DOHH2 (cell line): ENCODE measurements around the gene RPL9.

Source experiments
- H3F3A ChIP-seq: fragments of 200-600 bp; sonication (generic), shearing (Covaris generic); 2 replicates; pipeline ENCODE4 v1.6.0; 2016; ENCODE audit warnings: antibody characterized with exemption, mild to moderate bottlenecking; ENCODE audit not compliant: control insufficient read depth, insufficient read depth
- H3K27ac ChIP-seq: fragments of 200-600 bp; sonication (generic); 2 replicates; pipeline ENCODE4 v1.5.1; 2014; ENCODE audit warnings: low read depth, mild to moderate bottlenecking, low read length, moderate library complexity
- H3K27me3 ChIP-seq: fragments of 200-600 bp; sonication (generic); 2 replicates; pipeline ENCODE4 v1.6.1; 2014; ENCODE audit warnings: mild to moderate bottlenecking, low read length, mixed read lengths; ENCODE audit not compliant: control insufficient read depth
- H3K36me3 ChIP-seq: fragments of 200-600 bp; sonication (generic); 2 replicates; pipeline ENCODE4 v1.6.1; 2014; ENCODE audit warnings: mild to moderate bottlenecking, low read length, moderate library complexity, mixed read lengths; ENCODE audit not compliant: control insufficient read depth
- H3K4me1 ChIP-seq: fragments of 200-600 bp; sonication (generic); 2 replicates; pipeline ENCODE4 v1.6.1; 2014; ENCODE audit warnings: mild to moderate bottlenecking, low read length, mixed read lengths; ENCODE audit not compliant: control insufficient read depth
- H3K4me2 ChIP-seq: fragments of 200-600 bp; sonication (generic); 2 replicates; pipeline ENCODE4 v1.6.0; 2014; ENCODE audit warnings: mild to moderate bottlenecking, low read length, moderate library complexity
- H3K4me3 ChIP-seq: fragments of 200-600 bp; sonication (generic); 2 replicates; pipeline ENCODE4 v1.5.1; 2014; ENCODE audit warnings: mild to moderate bottlenecking, low read length, mixed read lengths
- H3K79me2 ChIP-seq: fragments of 200-600 bp; sonication (generic); 2 replicates; pipeline ENCODE4 v1.6.1; 2014; ENCODE audit warnings: mild to moderate bottlenecking, low read length, mixed read lengths; ENCODE audit not compliant: control insufficient read depth
- H3K9me2 ChIP-seq: fragments of 200-600 bp; sonication (generic); replicated peaks from 2 replicates; pipeline ENCODE4 v1.6.1; 2014; ENCODE audit warnings: mild to moderate bottlenecking, low read length, mixed read lengths; ENCODE audit not compliant: control insufficient read depth
- H3K9me3 ChIP-seq: fragments of 200-600 bp; sonication (generic); 2 replicates; pipeline ENCODE4 v1.6.1; 2014; ENCODE audit warnings: antibody characterized with exemption, low read length, mixed read lengths; ENCODE audit not compliant: control insufficient read depth, insufficient read depth
- H4K20me1 ChIP-seq: fragments of 200-600 bp; sonication (generic); 2 replicates; pipeline ENCODE4 v1.6.0; 2014; ENCODE audit warnings: low read depth, mild to moderate bottlenecking, antibody characterized with exemption, low read length, moderate library complexity; ENCODE audit not compliant: control insufficient read depth, insufficient read depth
- EZH2phosphoT487 ChIP-seq: fragments of 200-600 bp; sonication (generic); IDR thresholded peaks from 2 replicates; pipeline ENCODE4 v1.6.1; 2017; ENCODE audit warnings: borderline replicate concordance, mild to moderate bottlenecking, antibody characterized with exemption, low read length, moderate library complexity, mixed read lengths
- TF ChIP-seq, protein P1 (sequence below): fragments of 200-600 bp; sonication (generic); IDR thresholded peaks from one replicate; pipeline ENCODE4 v1.5.1; 2014; ENCODE audit warnings: antibody characterized with exemption, mild to moderate bottlenecking, low read depth, low read length; ENCODE audit not compliant: poor library complexity, severe bottlenecking

Gene RPL9

GRCh38 chr4:39455486-39455885, 3.2 kb downstream of the RPL9 start:
- Histone ChIP-seq H3F3A (peaks cover 85% of the 10 kb centered on the region), H3K79me2 (peaks cover 50% of the 10 kb centered on the region), H3K27ac (no peak overlapping the region), H3K27me3 (no peaks in the 10 kb centered on the region), H3K4me2 (peak overlapping the region; percentile 75), H3K9me2 (no peaks in the 10 kb centered on the region), H3K4me3 (no peak overlapping the region), H3K36me3 (peaks cover 88% of the 10 kb centered on the region), H3K4me1 (peaks cover 31% of the 10 kb centered on the region), H3K9me3 (no peaks in the 10 kb centered on the region), H4K20me1 (peaks cover 52% of the 10 kb centered on the region)
- TF ChIP-seq, protein P1, sequence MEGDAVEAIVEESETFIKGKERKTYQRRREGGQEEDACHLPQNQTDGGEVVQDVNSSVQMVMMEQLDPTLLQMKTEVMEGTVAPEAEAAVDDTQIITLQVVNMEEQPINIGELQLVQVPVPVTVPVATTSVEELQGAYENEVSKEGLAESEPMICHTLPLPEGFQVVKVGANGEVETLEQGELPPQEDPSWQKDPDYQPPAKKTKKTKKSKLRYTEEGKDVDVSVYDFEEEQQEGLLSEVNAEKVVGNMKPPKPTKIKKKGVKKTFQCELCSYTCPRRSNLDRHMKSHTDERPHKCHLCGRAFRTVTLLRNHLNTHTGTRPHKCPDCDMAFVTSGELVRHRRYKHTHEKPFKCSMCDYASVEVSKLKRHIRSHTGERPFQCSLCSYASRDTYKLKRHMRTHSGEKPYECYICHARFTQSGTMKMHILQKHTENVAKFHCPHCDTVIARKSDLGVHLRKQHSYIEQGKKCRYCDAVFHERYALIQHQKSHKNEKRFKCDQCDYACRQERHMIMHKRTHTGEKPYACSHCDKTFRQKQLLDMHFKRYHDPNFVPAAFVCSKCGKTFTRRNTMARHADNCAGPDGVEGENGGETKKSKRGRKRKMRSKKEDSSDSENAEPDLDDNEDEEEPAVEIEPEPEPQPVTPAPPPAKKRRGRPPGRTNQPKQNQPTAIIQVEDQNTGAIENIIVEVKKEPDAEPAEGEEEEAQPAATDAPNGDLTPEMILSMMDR: no peak
- no peak for TF ChIP-seq EZH2phosphoT487

GRCh38 chr4:39453738-39454137, 5.0 kb downstream of the RPL9 start:
- H3K9me3 ChIP-seq: no peaks in the 10 kb centered on the region
- peaks cover 24% of the 10 kb centered on the region for H3K4me1 ChIP-seq
- no peaks in the 10 kb centered on the region for H3K9me2 ChIP-seq
- peaks cover 35% of the 10 kb centered on the region for H3K79me2 ChIP-seq
- peaks cover 57% of the 10 kb centered on the region for H4K20me1 ChIP-seq
- peaks cover 96% of the 10 kb centered on the region for H3F3A ChIP-seq
- peaks cover 88% of the 10 kb centered on the region for H3K36me3 ChIP-seq
- no peak overlapping the region for H3K27ac ChIP-seq
- TF ChIP-seq, protein P1: no peak
- TF ChIP-seq EZH2phosphoT487: no peak
- H3K27me3 ChIP-seq: no peaks in the 10 kb centered on the region
- H3K4me3 ChIP-seq: no peak overlapping the region
- no peak overlapping the region for H3K4me2 ChIP-seq

DNA sequence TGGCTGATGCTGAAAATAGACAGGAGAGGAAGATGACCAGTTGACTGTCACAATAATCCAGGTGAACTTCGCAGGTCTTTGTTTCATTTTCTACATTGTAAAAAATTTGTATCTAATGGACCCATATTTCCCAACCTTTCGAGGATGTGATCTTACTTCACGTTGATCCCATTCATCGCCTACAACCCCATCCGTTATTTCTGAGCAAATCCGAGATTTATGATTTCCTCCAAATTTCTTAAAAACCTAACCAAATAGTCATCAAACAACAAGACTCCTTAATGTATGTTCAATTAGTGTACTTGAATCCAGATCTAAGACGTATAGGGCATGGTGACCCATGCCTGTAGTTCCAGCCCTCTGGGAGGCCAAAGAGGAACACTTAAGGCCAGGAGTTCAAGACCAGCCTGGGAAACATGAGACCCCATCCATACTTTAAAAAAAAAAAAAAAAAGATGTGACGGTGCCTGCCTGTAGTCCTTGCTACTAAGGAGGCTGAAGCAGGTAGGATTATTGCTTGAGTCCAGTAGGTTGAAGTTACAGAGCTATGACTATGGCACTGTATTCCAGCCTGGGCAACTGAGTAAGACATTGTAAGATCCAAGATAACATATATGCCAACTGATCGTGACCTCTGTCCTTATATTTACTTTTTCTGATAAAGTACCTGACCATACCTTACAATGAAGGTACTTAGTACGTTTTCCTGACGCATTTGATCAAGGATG, 5.7 kb downstream of the RPL9 start:
- H3K79me2 ChIP-seq: peaks cover 28% of the 10 kb centered on the region
- H3K4me2 ChIP-seq: no peak overlapping the region
- peaks cover 98% of the 10 kb centered on the region for H3F3A ChIP-seq
- no peaks in the 10 kb centered on the region for H3K9me2 ChIP-seq
- no peak for TF ChIP-seq EZH2phosphoT487
- TF ChIP-seq, protein P1: no peak
- H3K36me3 ChIP-seq: peaks cover 82% of the 10 kb centered on the region
- no peak overlapping the region for H3K27ac ChIP-seq
- no peak overlapping the region for H3K4me3 ChIP-seq
- H3K4me1 ChIP-seq: peaks cover 24% of the 10 kb centered on the region
- no peaks in the 10 kb centered on the region for H3K9me3 ChIP-seq
- peaks cover 57% of the 10 kb centered on the region for H4K20me1 ChIP-seq
- no peaks in the 10 kb centered on the region for H3K27me3 ChIP-seq
